ENCODE measurements around the gene CSNK2A1. TPM values are rescaled to one million over a fixed set of nuclear protein-coding genes. Genes with fewer than 3 reads are reported as not detected.

The CSNK2A1 gene
- total and polyA plus RNA-seq, 2 experiments from 2014 or later: 85.1 to 244 TPM

DNA sequence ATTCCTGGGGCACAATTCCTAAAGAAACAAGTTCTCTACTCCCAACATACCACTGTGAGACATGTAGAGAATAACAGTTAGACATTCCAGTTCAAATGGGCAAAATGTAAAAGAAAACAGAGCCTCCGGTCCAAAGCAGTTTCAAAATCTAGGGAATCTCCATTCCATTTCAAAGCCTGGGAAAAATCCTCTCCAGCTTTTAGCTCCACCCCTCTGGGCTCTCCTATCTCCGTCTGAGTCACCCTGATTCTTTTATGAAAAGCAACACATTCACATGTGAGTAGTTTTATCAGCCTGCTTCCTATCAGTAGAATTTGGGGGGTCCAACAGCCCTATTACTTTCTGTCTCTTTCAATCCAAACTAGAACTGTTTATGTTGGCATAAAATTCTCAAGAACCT lies 3.7 kb downstream of the CSNK2A1 start:
- no peaks in the 10 kb centered on the region for H3K9me2 ChIP-seq (ENCODE audit: insufficient read depth)
- ATAC-seq (no peak), DNase-seq (ENCODE audit: low spot score) (peak; percentile 63)
- peaks cover 78% of the 10 kb centered on the region for H4K20me1 ChIP-seq (replicated peaks; ENCODE audit: insufficient read depth)
- Mint-ChIP-seq H3K27ac (no peak overlapping the region; the same call in 1 of the 2 replicates), H3K4me3 (peak overlapping the region; percentile 31; the same call in 2 of the 3 replicates), H3K36me3 (ENCODE audit: low read depth) (peaks cover 28% of the 10 kb centered on the region), H3K27me3 (ENCODE audit: insufficient read depth, low read depth, poor library complexity) (peaks cover 5% of the 10 kb centered on the region), H3K4me1 (peaks cover 75% of the 10 kb centered on the region), H3K9me3 (peaks cover 3% of the 10 kb centered on the region; the same call in 1 of the 3 replicates)
- H3K79me2 ChIP-seq (replicated peaks; ENCODE audit: insufficient read depth): peaks cover 87% of the 10 kb centered on the region
- peak overlapping the region; percentile 98 for H3K4me3 ChIP-seq
- peak overlapping the region; percentile 92 for H3K4me2 ChIP-seq
- no peaks in the 10 kb centered on the region for H3K27me3 ChIP-seq (ENCODE audit: insufficient read depth)
- peaks cover 53% of the 10 kb centered on the region for H3K4me1 ChIP-seq (ENCODE audit: insufficient read depth)
- H3K36me3 ChIP-seq (ENCODE audit: insufficient read depth): no peaks in the 10 kb centered on the region
- TF ChIP-seq, protein P1, sequence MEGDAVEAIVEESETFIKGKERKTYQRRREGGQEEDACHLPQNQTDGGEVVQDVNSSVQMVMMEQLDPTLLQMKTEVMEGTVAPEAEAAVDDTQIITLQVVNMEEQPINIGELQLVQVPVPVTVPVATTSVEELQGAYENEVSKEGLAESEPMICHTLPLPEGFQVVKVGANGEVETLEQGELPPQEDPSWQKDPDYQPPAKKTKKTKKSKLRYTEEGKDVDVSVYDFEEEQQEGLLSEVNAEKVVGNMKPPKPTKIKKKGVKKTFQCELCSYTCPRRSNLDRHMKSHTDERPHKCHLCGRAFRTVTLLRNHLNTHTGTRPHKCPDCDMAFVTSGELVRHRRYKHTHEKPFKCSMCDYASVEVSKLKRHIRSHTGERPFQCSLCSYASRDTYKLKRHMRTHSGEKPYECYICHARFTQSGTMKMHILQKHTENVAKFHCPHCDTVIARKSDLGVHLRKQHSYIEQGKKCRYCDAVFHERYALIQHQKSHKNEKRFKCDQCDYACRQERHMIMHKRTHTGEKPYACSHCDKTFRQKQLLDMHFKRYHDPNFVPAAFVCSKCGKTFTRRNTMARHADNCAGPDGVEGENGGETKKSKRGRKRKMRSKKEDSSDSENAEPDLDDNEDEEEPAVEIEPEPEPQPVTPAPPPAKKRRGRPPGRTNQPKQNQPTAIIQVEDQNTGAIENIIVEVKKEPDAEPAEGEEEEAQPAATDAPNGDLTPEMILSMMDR (conservative IDR thresholded peaks at IDR 0.05; ENCODE audit: low read depth in 2 of 2): no peak
- TF ChIP-seq NANOG (IDR thresholded peaks at IDR 0.05; ENCODE audit: borderline replicate concordance): no peak
- TF ChIP-seq ZNF331 (CRISPR knock-in tag; IDR thresholded peaks at IDR 0.05; ENCODE audit: low read depth): no peak
- TF ChIP-seq ZNF114 (CRISPR knock-in tag; IDR thresholded peaks at IDR 0.05): no peak
- TF ChIP-seq POLR2AphosphoS5 (IDR thresholded peaks at IDR 0.05; ENCODE audit: low read depth): no peak
- no peak for TF ChIP-seq STAT1 (IDR thresholded peaks at IDR 0.05; ENCODE audit: unreplicated experiment)
- TF ChIP-seq CREB1 (CRISPR knock-in tag; IDR thresholded peaks at IDR 0.05; ENCODE audit: low read depth): no peak
- TF ChIP-seq, protein P2, sequence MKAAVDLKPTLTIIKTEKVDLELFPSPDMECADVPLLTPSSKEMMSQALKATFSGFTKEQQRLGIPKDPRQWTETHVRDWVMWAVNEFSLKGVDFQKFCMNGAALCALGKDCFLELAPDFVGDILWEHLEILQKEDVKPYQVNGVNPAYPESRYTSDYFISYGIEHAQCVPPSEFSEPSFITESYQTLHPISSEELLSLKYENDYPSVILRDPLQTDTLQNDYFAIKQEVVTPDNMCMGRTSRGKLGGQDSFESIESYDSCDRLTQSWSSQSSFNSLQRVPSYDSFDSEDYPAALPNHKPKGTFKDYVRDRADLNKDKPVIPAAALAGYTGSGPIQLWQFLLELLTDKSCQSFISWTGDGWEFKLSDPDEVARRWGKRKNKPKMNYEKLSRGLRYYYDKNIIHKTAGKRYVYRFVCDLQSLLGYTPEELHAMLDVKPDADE (IDR thresholded peaks at IDR 0.05): no peak
- TF ChIP-seq EZH2phosphoT487 (IDR thresholded peaks at IDR 0.05; ENCODE audit: unreplicated experiment): no peak
- no peak for TF ChIP-seq EZH2 (IDR thresholded peaks at IDR 0.05; ENCODE audit: low read depth, unreplicated experiment)
- TF ChIP-seq REST (IDR thresholded peaks at IDR 0.05; ENCODE audit: unreplicated experiment): no peak
- no peak for TF ChIP-seq JUNB (IDR thresholded peaks at IDR 0.05; ENCODE audit: unreplicated experiment)
- H3K27ac ChIP-seq (ENCODE audit: low read depth): no peak overlapping the region; the same call in 1 of the 2 replicates
- H2AFZ ChIP-seq: no peak overlapping the region
- no peaks in the 10 kb centered on the region for H3F3A ChIP-seq (replicated peaks; ENCODE audit: low read depth)
